ENCODE results near the gene PI3. TPM values are rescaled to one million over a fixed set of nuclear protein-coding genes. Genes with fewer than 3 reads are reported as not detected.

Gene PI3
- total RNA-seq, 1 experiment from 2014 or later: not detected

DNA sequence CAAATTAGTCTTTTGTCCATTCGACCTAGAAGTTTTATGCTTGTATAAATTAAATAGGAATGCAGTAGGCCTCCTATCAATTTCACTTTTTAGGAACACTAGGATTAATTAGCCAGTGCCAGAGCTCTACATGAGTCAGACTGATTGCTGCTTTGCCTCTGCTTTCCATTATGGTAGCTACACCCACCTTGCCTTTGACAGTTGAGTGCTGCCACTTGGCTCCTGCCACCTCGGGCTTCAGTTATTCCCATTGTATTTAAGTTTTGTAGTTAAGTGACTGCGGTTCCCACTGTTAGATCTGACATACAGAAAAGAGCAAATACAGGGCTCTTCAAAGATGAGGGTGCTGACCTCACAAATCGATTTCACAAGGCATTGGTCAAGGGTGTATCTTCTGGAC, 33.9 kb upstream of the PI3 start:
- ATAC-seq (no peak), DNase-seq (ENCODE audit: low read depth, low spot score) (no peak)
- BruUV-seq (replicated peaks): no TSS peak
- in situ Hi-C loops (cut with HindIII; ENCODE audit: low pct_unique_long_range_greater_than_20kb, low sequenced_read_pairs): no loop called here
- H3K27me3 ChIP-seq (ENCODE audit: control insufficient read depth, insufficient read depth, low read length): peaks cover 13% of the 10 kb centered on the region
- no peak overlapping the region for H3K27ac ChIP-seq (ENCODE audit: low read length)
- no peak for TF ChIP-seq REST (IDR thresholded peaks at IDR 0.05; ENCODE audit: insufficient read depth in 1 of 2, low read depth in 2 of 2, low read length in 1 of 2)
- no peak for TF ChIP-seq POLR2AphosphoS5 (IDR thresholded peaks at IDR 0.05; ENCODE audit: low read depth, low read length)
- TF ChIP-seq, protein P1, sequence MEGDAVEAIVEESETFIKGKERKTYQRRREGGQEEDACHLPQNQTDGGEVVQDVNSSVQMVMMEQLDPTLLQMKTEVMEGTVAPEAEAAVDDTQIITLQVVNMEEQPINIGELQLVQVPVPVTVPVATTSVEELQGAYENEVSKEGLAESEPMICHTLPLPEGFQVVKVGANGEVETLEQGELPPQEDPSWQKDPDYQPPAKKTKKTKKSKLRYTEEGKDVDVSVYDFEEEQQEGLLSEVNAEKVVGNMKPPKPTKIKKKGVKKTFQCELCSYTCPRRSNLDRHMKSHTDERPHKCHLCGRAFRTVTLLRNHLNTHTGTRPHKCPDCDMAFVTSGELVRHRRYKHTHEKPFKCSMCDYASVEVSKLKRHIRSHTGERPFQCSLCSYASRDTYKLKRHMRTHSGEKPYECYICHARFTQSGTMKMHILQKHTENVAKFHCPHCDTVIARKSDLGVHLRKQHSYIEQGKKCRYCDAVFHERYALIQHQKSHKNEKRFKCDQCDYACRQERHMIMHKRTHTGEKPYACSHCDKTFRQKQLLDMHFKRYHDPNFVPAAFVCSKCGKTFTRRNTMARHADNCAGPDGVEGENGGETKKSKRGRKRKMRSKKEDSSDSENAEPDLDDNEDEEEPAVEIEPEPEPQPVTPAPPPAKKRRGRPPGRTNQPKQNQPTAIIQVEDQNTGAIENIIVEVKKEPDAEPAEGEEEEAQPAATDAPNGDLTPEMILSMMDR (IDR thresholded peaks at IDR 0.05): no peak
- no peak for TF ChIP-seq TCF7L2 (IDR thresholded peaks at IDR 0.05; ENCODE audit: low read depth, low read length)
- no peak overlapping the region for H3K4me3 ChIP-seq (ENCODE audit: low read depth in 2 of 2, low read length in 2 of 2)
- ChIA-PET CTCF (no interaction called here), POLR2A (no interaction called here)
- no peaks in the 10 kb centered on the region for H3K9me3 ChIP-seq (ENCODE audit: control insufficient read depth, insufficient read depth, low read depth, low read length)
- no peaks in the 10 kb centered on the region for H3K36me3 ChIP-seq (ENCODE audit: control insufficient read depth, insufficient read depth, low read length)
- intact Hi-C loops (cut with micrococcal nuclease; ENCODE audit: unreplicated experiment): no loop called here
- no peaks in the 10 kb centered on the region for H3K4me1 ChIP-seq (ENCODE audit: control insufficient read depth, insufficient read depth, low read length)

DNA sequence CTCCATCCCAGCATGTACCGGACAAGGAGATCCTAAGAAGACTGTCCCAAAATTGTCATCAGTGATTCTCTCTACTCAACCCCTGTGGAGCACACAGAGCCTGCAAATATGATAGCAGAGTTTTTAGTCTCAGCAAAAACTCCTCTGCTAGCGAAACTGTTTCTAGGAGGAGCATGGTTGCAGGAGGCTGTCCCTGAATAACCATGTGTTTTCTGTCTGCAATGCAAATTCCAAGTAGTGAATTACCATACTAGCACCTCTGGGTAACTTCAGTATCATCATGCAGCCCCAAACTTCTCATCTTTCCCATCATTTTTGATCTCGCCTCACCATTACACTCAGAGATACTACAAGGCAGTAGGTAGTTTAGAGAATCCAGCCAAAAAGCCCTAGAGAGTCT, 25.6 kb upstream of the PI3 start:
- POLR2A ChIA-PET: no interaction called here
- CTCF ChIA-PET: no interaction called here
- Histone ChIP-seq H3K27me3 (ENCODE audit: control insufficient read depth, insufficient read depth, low read length) (peaks cover 28% of the 10 kb centered on the region), H3K4me3 (ENCODE audit: low read depth in 2 of 2, low read length in 2 of 2) (no peak overlapping the region), H3K9me3 (ENCODE audit: control insufficient read depth, insufficient read depth, low read depth, low read length) (no peaks in the 10 kb centered on the region), H3K27ac (ENCODE audit: low read length) (no peak overlapping the region), H3K36me3 (ENCODE audit: control insufficient read depth, insufficient read depth, low read length) (no peaks in the 10 kb centered on the region), H3K4me1 (ENCODE audit: control insufficient read depth, insufficient read depth, low read length) (no peaks in the 10 kb centered on the region)
- no peak for TF ChIP-seq REST (IDR thresholded peaks at IDR 0.05; ENCODE audit: insufficient read depth in 1 of 2, low read depth in 2 of 2, low read length in 1 of 2)
- TF ChIP-seq TCF7L2 (IDR thresholded peaks at IDR 0.05; ENCODE audit: low read depth, low read length): no peak
- TF ChIP-seq SIN3A (IDR thresholded peaks at IDR 0.05; ENCODE audit: borderline replicate concordance, insufficient read depth, low read depth, low read length): no peak
- TF ChIP-seq POLR2AphosphoS5 (IDR thresholded peaks at IDR 0.05; ENCODE audit: low read depth, low read length): no peak
- TF ChIP-seq, protein P1 (IDR thresholded peaks at IDR 0.05): no peak
- ATAC-seq (no peak), DNase-seq (ENCODE audit: low read depth, low spot score) (no peak)
- no TSS peak for BruUV-seq (replicated peaks)
- in situ Hi-C loops (cut with HindIII; ENCODE audit: low pct_unique_long_range_greater_than_20kb, low sequenced_read_pairs): no loop called here
- intact Hi-C loops (cut with micrococcal nuclease; ENCODE audit: unreplicated experiment): no loop called here

Data from Panc1 (cell line).